MM.1S (cell line): Measurements from ENCODE around the gene HIPK2.

Source experiments
- EZH2 ChIP-seq: fragments of 300-600 bp; sonication (generic); optimal IDR thresholded peaks from 2 replicates; pipeline ENCODE3; 2017; ENCODE audit warnings: low read depth, mild to moderate bottlenecking, antibody characterized with exemption, low read length, mixed read lengths
- TF ChIP-seq, protein P1 (sequence below): fragments of 300-600 bp; sonication (generic); IDR thresholded peaks from 2 replicates; pipeline ENCODE4 v1.5.1; 2016; ENCODE audit warnings: antibody characterized with exemption, low read length, mixed read lengths

DNA sequence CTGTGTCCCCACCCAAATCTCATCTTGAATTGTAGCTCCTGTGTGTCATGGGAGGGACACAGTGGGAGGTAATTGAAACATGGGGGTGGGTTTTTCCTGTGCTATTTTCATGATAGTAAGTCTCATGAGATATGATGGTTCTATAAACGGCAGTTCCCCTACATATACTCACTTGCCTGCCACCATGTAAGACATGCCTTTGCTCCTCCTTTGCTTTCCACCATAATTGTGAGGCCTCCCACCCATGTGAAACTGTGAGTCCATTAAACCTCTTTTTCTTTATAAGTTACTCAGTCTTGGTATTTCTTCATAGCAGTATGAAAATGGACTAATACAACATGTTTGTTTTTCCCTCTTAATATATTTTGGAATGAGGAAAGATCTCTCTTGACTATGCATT, 26.8 kb upstream of the HIPK2 start:
- TF ChIP-seq, protein P1, sequence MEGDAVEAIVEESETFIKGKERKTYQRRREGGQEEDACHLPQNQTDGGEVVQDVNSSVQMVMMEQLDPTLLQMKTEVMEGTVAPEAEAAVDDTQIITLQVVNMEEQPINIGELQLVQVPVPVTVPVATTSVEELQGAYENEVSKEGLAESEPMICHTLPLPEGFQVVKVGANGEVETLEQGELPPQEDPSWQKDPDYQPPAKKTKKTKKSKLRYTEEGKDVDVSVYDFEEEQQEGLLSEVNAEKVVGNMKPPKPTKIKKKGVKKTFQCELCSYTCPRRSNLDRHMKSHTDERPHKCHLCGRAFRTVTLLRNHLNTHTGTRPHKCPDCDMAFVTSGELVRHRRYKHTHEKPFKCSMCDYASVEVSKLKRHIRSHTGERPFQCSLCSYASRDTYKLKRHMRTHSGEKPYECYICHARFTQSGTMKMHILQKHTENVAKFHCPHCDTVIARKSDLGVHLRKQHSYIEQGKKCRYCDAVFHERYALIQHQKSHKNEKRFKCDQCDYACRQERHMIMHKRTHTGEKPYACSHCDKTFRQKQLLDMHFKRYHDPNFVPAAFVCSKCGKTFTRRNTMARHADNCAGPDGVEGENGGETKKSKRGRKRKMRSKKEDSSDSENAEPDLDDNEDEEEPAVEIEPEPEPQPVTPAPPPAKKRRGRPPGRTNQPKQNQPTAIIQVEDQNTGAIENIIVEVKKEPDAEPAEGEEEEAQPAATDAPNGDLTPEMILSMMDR, result no peak
- no peak for TF ChIP-seq EZH2
